NCI-H446 treated with DMSO at 0.1 percent for 48 hours (cell line): ENCODE results near the gene IGSF5.
"Not testable (repeated sequence)": the region's sequence is repeated elsewhere in the genome, so short reads cannot be mapped to it uniquely, and the experiment has no call there.

Experiments
- DNase-seq: peaks from one replicate; lab custom pipeline; 2025; lab: John Stamatoyannopoulos, UW

Gene IGSF5

GRCh38 chr21:39744883-39745282 lies at the start of gene IGSF5:
Gene IGSF5 (plus strand): TSS chr21:39745183. CDS start chr21:39745510, 327 bp downstream.
- not testable (repeated sequence) for DNase-seq

DNA sequence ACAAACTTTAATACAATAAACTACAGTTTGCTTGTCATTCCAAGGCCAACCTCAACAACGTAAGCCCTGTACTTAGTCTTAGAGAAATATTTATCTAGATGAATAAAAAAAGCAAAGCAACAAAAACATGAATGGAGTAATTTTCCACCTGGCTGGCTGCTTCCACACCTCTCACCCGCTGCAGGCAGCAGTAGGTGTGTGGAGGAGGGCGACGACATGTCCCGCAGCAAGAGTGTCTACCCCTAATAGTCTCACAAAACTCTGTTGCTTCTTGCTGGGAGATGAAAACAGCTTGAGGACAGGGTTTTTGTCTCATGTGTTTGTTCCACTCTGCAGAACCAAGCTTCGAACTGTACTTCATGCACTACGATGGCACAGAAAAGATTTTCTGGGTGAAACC lies 48.8 kb upstream of the IGSF5 start:
- DNase-seq, result no peak

DNA sequence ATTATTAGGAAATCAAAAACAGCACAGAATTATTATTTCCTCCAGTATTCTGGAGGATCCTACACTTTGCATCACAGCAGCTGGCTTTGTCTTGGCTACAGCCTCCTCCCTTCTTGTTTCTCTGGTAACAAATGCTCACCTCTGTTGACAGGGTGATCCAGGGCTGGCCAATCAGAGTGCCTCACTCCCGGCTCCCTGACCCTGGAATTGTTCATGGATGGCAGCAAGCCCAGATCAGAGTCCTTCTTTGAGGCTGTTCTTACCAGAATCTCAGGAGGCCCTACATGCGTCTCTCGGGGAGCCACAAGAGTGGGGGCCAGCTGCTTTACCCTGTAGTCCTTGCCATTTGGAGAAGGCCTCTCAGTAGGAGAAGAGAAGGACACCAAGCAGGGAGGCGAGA lies 48.4 kb upstream of the IGSF5 start:
- DNase-seq, result no peak

GRCh38 chr21:39700318-39700717 lies 44.7 kb upstream of the IGSF5 start:
- DNase-seq, result no peak

DNA sequence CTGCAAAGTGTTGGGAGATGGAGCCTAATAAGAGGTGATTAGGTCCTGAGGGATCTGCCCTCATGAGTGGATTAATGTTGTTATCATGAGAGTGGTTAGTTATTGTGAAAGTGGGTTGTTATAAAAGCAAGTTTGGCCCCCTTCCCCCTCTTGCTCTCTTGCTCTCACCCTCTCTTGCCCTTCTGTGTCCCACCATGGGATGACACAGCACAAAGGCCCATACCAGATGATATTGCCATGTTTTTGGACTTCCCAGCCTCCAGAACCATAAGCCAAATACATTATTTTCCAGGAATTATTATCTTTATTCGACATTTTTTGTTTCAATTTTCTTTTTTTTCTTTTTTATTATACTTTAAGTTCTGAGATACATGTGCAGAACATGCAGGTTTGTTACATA lies 41.4 kb upstream of the IGSF5 start:
- no peak for DNase-seq

DNA sequence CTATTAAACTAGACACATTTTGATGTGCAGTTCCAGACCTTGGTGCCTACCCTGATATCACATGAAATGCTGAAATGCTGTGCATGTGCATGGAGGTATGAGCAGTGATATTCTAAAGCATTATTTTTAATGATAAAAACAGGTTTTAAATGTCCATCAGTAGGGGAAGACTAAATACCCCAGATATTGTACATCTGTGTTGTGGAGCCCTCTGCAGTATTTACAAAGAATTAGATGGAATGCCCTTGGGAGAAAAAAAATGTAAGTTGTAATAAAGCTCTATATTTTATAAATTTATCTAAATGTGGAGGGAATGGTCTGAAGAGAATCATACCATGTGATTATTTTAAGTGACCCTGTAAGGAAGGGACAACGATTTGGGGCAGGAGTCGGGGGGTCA lies 39.1 kb upstream of the IGSF5 start:
- DNase-seq, result no peak

- no peak for DNase-seq
Measured at GRCh38 chr21:39707316-39707715, 37.7 kb upstream of the IGSF5 start.

GRCh38 chr21:39710866-39711265 lies 34.1 kb upstream of the IGSF5 start:
- DNase-seq, result no peak

GRCh38 chr21:39712273-39712672 lies 32.7 kb upstream of the IGSF5 start:
- DNase-seq, result no peak

- DNase-seq, result no peak
Measured at GRCh38 chr21:39712976-39713375, 32.0 kb upstream of the IGSF5 start.

DNA sequence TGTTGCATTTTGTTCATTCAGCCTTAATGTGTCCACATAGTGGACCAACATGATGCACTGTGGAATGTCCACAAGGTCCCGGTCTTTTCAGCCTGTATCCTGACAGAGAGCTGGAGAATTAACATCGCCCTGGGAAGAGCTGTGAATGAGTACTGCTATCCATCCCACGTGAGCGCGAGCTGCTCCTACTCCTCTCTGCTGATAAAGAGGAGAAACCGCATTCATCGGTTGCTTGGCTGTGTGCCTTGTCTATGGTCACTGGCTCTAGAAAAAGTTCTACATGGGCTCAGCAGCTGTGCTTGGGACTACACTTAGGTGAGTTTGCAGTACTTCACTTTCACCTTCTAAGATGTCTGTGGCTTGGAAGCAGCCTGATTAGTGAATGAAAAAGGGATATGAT lies 31.1 kb upstream of the IGSF5 start:
- no peak for DNase-seq

DNA sequence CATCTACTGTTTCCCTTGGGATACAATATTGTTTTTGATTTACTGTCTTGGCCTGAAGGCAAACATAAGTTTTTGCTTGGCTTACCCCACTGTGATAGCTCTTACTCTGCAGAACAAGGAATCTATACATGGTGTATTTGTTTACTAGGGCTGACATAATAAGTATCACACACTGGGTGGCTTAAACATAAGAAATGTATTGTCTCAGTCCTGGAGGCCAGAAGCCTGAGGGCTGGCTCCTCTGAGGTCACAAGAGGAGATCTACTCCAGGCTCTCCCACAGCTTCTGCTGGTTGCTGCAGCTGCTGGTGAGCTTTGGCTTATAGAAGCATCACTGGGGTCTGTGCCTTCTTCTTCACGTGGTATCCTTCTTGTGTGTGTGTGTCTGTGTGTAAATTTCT lies 30.7 kb upstream of the IGSF5 start:
- no peak for DNase-seq

- DNase-seq, result no peak
Measured at GRCh38 chr21:39715804-39716397, 29.1 kb upstream of the IGSF5 start.

- DNase-seq, result no peak
Measured at GRCh38 chr21:39720126-39720778, 24.7 kb upstream of the IGSF5 start.

GRCh38 chr21:39721885-39722284 lies 23.1 kb upstream of the IGSF5 start:
- DNase-seq, result no peak

GRCh38 chr21:39724944-39725343 lies 20.0 kb upstream of the IGSF5 start:
- no peak for DNase-seq

DNA sequence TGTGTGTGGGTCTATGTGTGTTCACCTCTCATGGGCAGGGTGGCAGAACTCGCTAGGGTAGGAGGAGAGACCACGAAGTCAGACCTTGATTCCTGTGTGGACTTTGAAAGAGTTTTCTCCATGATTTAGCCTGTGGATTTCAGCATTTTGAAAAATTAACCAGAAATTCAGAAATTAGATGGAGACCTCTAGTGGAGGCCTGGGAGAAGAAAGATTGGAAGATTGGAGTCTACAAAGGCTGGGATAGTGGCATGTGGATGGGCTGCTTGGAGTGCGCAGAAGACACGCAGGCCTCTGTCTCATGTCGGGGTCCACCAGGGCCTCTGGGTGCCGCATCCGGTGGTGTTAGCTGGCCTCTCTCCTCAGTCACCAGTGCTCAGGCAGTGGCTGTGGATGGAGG lies 18.9 kb upstream of the IGSF5 start:
- DNase-seq, result no peak

GRCh38 chr21:39727401-39728120 lies 17.4 kb upstream of the IGSF5 start:
- DNase-seq, result no peak

- no peak for DNase-seq
Measured at GRCh38 chr21:39728341-39728740, 16.6 kb upstream of the IGSF5 start.

- DNase-seq, result no peak
Measured at GRCh38 chr21:39730418-39731157, 14.4 kb upstream of the IGSF5 start.

DNA sequence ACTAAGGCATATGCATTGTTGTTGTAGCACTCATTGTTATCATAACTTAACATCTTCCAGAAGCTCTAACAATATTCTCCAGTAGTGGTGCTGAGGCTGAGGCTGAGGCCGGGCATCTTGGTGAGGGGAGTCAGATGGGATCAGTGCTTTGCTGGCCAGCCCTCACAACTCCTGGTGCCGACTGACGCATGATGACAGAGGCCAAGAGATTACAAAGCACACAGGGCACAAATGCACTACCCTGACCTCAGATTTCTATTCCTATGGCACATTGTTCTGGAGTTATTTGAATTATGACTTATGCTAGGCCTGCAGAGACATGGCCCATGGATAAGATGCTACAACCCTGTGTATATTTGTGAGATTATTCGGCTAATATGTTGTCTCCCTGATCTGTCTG lies 8.3 kb upstream of the IGSF5 start:
- DNase-seq, result no peak

GRCh38 chr21:39737376-39738000 lies 7.5 kb upstream of the IGSF5 start:
- DNase-seq, result no peak
